Measurements from ENCODE around the gene GPR176.

DNA sequence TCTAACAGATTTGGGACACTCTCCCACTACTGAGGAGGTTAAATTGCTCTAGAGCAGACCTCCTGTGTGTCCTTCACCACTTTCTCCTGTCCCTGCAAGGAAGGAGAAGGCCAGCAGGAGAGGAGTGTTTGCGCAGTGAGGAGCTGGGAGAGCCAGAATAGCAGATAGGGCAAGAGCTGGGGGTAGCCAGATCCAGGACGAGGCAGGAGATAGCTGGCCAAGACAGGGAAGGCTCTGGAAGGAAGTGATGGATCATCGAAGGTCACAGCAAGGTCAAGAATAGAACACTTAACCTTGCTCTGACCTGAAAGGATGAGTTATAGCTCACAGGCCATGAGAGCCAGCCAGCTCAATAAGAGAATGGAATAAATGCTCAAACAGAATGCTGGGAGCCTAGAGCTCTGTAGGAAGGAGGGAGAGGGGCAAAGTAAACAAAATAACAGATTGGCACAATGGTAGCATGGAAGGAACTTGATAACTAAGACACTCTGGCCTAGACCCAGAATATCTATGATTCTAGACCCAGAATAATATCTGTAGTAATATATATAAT, 99.9 kb downstream of the GPR176 start:
- TF ChIP-seq CTCF (IDR thresholded peaks at IDR 0.05; ENCODE audit: insufficient read depth, low read depth, low read length) (no peak), EZH2 (IDR thresholded peaks at IDR 0.05; ENCODE audit: insufficient read depth, low read length) (no peak)

All from astrocyte (in vitro differentiated cells and primary cell).